GM10266 (cell line): ENCODE results near the gene CDC42BPG.

Experiments
- DNase-seq: peaks from one replicate; pipeline ENCODE4 v3.0.0; 2012; ENCODE audit errors: extremely low spot score
- CTCF ChIP-seq: IDR thresholded peaks from 2 replicates; pipeline ENCODE4 v1.5.1; 2012; ENCODE audit warnings: mild to moderate bottlenecking, low read depth; ENCODE audit not compliant: control insufficient read depth, insufficient read depth; ENCODE audit errors: missing control alignments

The CDC42BPG gene

GRCh38 chr11:64834031-64834722 lies 10.3 kb downstream of the CDC42BPG start:
- TF ChIP-seq CTCF: no peak
- DNase-seq: no peak

GRCh38 chr11:64833509-64833908 lies 10.9 kb downstream of the CDC42BPG start:
- no peak for DNase-seq
- TF ChIP-seq CTCF: no peak

GRCh38 chr11:64833198-64833502 lies 11.3 kb downstream of the CDC42BPG start:
- no peak for TF ChIP-seq CTCF
- DNase-seq: no peak

GRCh38 chr11:64832467-64833197 lies 11.8 kb downstream of the CDC42BPG start:
- no peak for DNase-seq
- no peak for TF ChIP-seq CTCF

- TF ChIP-seq CTCF: no peak
- DNase-seq: no peak
Observed at GRCh38 chr11:64831411-64831891, 13.0 kb downstream of the CDC42BPG start.

- DNase-seq: no peak
- TF ChIP-seq CTCF: no peak
Observed at GRCh38 chr11:64829536-64830251, 14.8 kb downstream of the CDC42BPG start.
